SHP77 treated with DMSO at 0.1 percent for 48 hours (cell line): ENCODE measurements around the gene SLC13A5.
"Not testable (repeated sequence)": the region's sequence is repeated elsewhere in the genome, so short reads cannot be mapped to it uniquely, and the experiment has no call there.

Source experiments
- DNase-seq: peaks from one replicate; lab custom pipeline; 2025; lab: John Stamatoyannopoulos, UW

SLC13A5 gene

GRCh38 chr17:6684460-6684783 lies 28.7 kb downstream of the SLC13A5 start:
- no peak for DNase-seq

- DNase-seq = no peak
Measured at GRCh38 chr17:6683730-6684459, 29.3 kb downstream of the SLC13A5 start.

- DNase-seq = no peak
Measured at GRCh38 chr17:6683081-6683684, 30.0 kb downstream of the SLC13A5 start.

- DNase-seq = no peak
Measured at GRCh38 chr17:6682339-6682738, 30.8 kb downstream of the SLC13A5 start.

- no peak for DNase-seq
Measured at GRCh38 chr17:6681671-6682070, 31.5 kb downstream of the SLC13A5 start.

GRCh38 chr17:6681176-6681575 lies 32.0 kb downstream of the SLC13A5 start:
- DNase-seq = no peak

- DNase-seq = no peak
Measured at GRCh38 chr17:6679241-6679640, 33.9 kb downstream of the SLC13A5 start.

GRCh38 chr17:6677946-6678345 lies 35.2 kb downstream of the SLC13A5 start:
- no peak for DNase-seq

GRCh38 chr17:6677158-6677831 lies 35.9 kb downstream of the SLC13A5 start:
- DNase-seq = no peak

GRCh38 chr17:6676802-6677157 lies 36.4 kb downstream of the SLC13A5 start:
- DNase-seq = no peak

- no peak for DNase-seq
Measured at GRCh38 chr17:6675201-6675825, 37.9 kb downstream of the SLC13A5 start.

- DNase-seq = no peak
Measured at GRCh38 chr17:6674586-6674985, 38.6 kb downstream of the SLC13A5 start.

GRCh38 chr17:6671431-6671830 lies 41.7 kb downstream of the SLC13A5 start:
- DNase-seq = no peak

GRCh38 chr17:6670999-6671398 lies 42.2 kb downstream of the SLC13A5 start:
- DNase-seq = no peak

- no peak for DNase-seq
Measured at GRCh38 chr17:6670571-6670970, 42.6 kb downstream of the SLC13A5 start.

GRCh38 chr17:6669479-6670212 lies 43.5 kb downstream of the SLC13A5 start:
- no peak for DNase-seq

- DNase-seq = no peak
Measured at GRCh38 chr17:6668727-6669425, 44.3 kb downstream of the SLC13A5 start.

GRCh38 chr17:6668219-6668618 lies 45.0 kb downstream of the SLC13A5 start:
- DNase-seq = no peak

GRCh38 chr17:6667516-6667915 lies 45.7 kb downstream of the SLC13A5 start:
- DNase-seq = no peak

GRCh38 chr17:6666557-6666956 lies 46.6 kb downstream of the SLC13A5 start:
- no peak for DNase-seq

- DNase-seq = peak; percentile 41
Measured at GRCh38 chr17:6666077-6666521, 47.1 kb downstream of the SLC13A5 start.

- not testable (repeated sequence) for DNase-seq
Measured at GRCh38 chr17:6663200-6663599, 50.0 kb downstream of the SLC13A5 start.
